HT1080 (cell line): ENCODE data around the gene KIN. TPM values are rescaled to one million over a fixed set of nuclear protein-coding genes. Genes with fewer than 3 reads are reported as not detected.

Experiments
- total RNA-seq: library from RNA; depleted of rRNA; stranded (reverse); fragments of >200 nt; shearing (Covaris generic); gene quantifications from 2 replicates; pipeline ENCODE4 v1.2.3, GENCODE V29; 2014; rRNA removed

The KIN gene
- total RNA-seq, 1 experiment from 2014 or later: 11.7 TPM

Other genes with a start within 250 kb of the KIN start
- gene ITIH5, start 121.0 kb downstream of the KIN start, total RNA-seq: not detected in 2 replicates
- gene ITIH2, start 84.7 kb downstream of the KIN start, total RNA-seq: not detected in 2 replicates
- 461 and 469 TPM in 2 replicates for gene ATP5F1C, start 184 bp upstream of the KIN start, total RNA-seq
- 2.6 and 3.1 TPM in 2 replicates for gene TAF3, start 30.5 kb upstream of the KIN start, total RNA-seq